Heart right ventricle (tissue), 16 donors: ENCODE results near the gene FGF2. TPM values are rescaled to one million over a fixed set of nuclear protein-coding genes. Genes with fewer than 3 reads are reported as not detected.

ENCODE experiments used
- ATAC-seq, 8 donors: fragments of 200-7000 bp; cut with Tn5 transposase; one replicate each; pipeline ENCODE4 v1.9.1; 2020; ENCODE audit warnings: mild to moderate bottlenecking in 8 of 8, moderate library complexity in 8 of 8, moderate number of reproducible peaks in 1 of 8
- DNase-seq, 2 donors: peaks; one replicate each; pipeline ENCODE4 v3.0.0-alpha.2; 2020
- H3K27ac ChIP-seq, 10 donors: fragments of 200-600 bp; sonication (generic) in 2 of 10; one replicate each; pipeline versions ENCODE4 v1.5.0 to v1.8.0; 2020 to 2022; ENCODE audit warnings: mild to moderate bottlenecking in 3 of 10
- H3K27me3 ChIP-seq, 7 donors: fragments of 200-600 bp; one replicate each; pipeline ENCODE4 v1.8.0; 2021 to 2022; ENCODE audit warnings: mild to moderate bottlenecking in 2 of 7
- H3K36me3 ChIP-seq, 9 donors: fragments of 200-600 bp; sonication (generic) in 1 of 9; one replicate each; pipeline versions ENCODE4 v1.5.0 to v1.8.0; 2020 to 2022; ENCODE audit warnings: mild to moderate bottlenecking in 2 of 9
- H3K4me1 ChIP-seq, 9 donors: fragments of 200-600 bp; sonication (generic) in 1 of 9; one replicate each; pipeline versions ENCODE4 v1.5.0 to v1.8.0; 2020 to 2022; ENCODE audit warnings: mild to moderate bottlenecking in 4 of 9
- H3K4me3 ChIP-seq, 10 donors: fragments of 200-600 bp; sonication (generic) in 2 of 10; one replicate each; pipeline versions ENCODE4 v1.5.0 to v1.8.0; 2020 to 2022; ENCODE audit warnings: mild to moderate bottlenecking in 7 of 10, moderate library complexity in 2 of 10
- H3K9me3 ChIP-seq, 11 donors: fragments of 200-600 bp in 10 of 11; sonication (generic) in 2 of 11; one replicate each; pipeline versions ENCODE4 v1.5.0 to v1.8.0; 2013 to 2022; ENCODE audit warnings: mild to moderate bottlenecking in 2 of 11, control low read depth in 1 of 11, moderate library complexity in 1 of 11
- CTCF ChIP-seq, 9 donors: fragments of 200-600 bp; sonication (generic) in 2 of 9; IDR thresholded peaks; one replicate each; pipeline versions ENCODE4 v1.5.0 to v1.8.0; 2021 to 2022; ENCODE audit warnings: antibody characterized with exemption in 9 of 9, mild to moderate bottlenecking in 5 of 9, moderate library complexity in 1 of 9
- WGBS, 2 donors: extraction: QIAGEN DNeasy Blood & Tissue Kit; methylation state at CpG; one replicate each; pipeline ENCODE4 v1.1.7; 2013; ENCODE audit warnings: inconsistent platforms in 1 of 2; 5-methylcytosine and 5-hydroxymethylcytosine counted together
- intact Hi-C, 10 donors: fragments of 100-400 bp; cut with DNase I; formaldehyde crosslinking; loops; one replicate each; pipeline versions ENCODE4 v1.11.1 to v1.14.2; 2022
- polyA plus RNA-seq, 2 donors: library from polyadenylated mRNA; stranded (reverse); fragments of 200-250 nt; gene quantifications; one replicate each; pipeline ENCODE4 v1.2.3, GENCODE V29; 2013
- total RNA-seq, 10 donors: library from RNA; stranded (reverse); fragmentation: NEBNext Ultra II Directional in 3 of 10; extraction: Animal tissue kit (Norgen Biotek cat#: 25700) in 3 of 10; gene quantifications; one replicate each; pipeline versions ENCODE4 v1.2.1 to v1.2.4, GENCODE V29; 2021 to 2023
- donor health status: Arrhythmogenic right ventricular cardiomyopathy.
- donor health status: ischemic (EF 13 %, LVEDD 7.1; RV severe dilation, severe dysfunction).
- donor health status: healthy with polysubstance abuse.
- donor health status: DM: no; HTN: yes; CAD: no.
- donor health status: DM: no; HTN: no; CAD: no.
- donor health status: ischemic (EF 25% LVEDD 6.9; RV normal size, moderate dysfunction).
- donor health status: ischemic (EF 25% LVEDD 5.7; RV mildly dilated, moderate dysfunction).
- donor health status: healthy.
- donor health status: DM: yes; HTN: yes; CAD: no.
- donor health status: Ischemic cardiomyopathy.
- donor health status: ischemic (EF 35%, LVEDD 5.7; RV mildly dilated, moderate dysfunction).
- donor health status: nonischemic (EF 11% LVEDD 7.7; RV severe dilation, severe dysfunction).
- donor health status: DM: yes; HTN: yes; CAD: no.
- donor health status: PGD.
- donor health status: ischemic (EF 29% LVEDD 5.4; RV normal size, mild dysfunction).
- donor health status: nonischemic (EF 23%, LVEDD 6.1; RV moderate dilation, normal function).

The FGF2 gene
- total and polyA plus RNA-seq, 12 donors = 2.9 to 8.6 (median 5.6) TPM

DNA sequence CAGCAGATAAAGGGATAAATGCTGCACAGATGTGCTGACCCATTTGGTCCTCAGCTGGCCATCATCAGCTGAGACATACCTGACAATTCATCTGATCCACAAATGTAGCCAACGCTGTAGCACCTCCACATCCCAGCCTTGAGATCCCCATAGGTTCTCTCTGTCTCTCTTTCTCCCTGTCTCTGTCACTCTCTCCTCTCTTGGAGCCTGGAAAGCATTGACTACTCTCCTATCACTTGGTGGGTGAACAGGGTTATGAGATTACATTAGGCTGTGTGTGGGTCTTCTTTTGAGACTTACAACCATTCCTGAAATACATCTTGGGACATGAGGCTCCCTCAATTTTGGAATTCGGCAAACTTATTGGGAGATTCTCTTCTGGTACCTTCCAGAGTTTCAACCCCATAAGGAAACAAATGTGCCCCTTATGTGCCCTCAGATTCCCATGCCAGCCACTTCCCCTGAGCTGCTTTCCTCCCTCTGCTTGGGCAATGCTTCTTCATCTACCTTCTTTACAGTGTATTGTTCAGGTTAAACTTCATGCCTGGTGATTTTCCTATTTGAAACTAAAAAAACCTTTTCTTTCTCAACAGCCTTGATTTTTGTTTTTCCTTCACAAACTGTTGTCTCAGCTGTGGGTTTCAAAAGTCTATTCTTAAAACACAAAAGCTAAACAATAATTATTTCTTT lies 29.1 kb upstream of the FGF2 start:
- Histone ChIP-seq H3K27me3 (no peaks in the 10 kb centered on the region), H3K27ac (peak overlapping the region; percentile 28 to 88 (median 64))

DNA sequence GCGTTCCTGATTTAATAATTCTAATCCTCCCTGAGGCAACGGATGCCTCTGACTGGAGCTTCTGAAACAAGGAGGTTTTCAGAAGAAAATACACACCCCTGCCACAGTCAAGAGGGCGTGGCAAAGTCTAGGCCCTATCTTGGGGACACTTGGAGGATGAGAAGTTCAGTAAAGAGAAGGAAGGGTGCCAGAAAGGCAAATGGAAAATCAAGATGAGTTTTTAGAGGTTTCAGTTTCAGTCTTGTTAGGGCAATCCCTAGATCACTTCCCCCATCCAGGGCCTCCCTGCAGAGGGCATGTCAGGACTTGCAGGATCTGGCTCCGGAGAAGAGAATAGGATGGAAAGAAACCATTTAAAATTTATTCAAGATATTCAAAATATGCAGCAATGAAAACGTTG lies 28.5 kb upstream of the FGF2 start:
- Histone ChIP-seq H3K27ac (peak overlapping the region in 9 of 10 donors; percentile 28 to 88 (median 66)), H3K4me1 (peaks cover 0 to 26% (median 21%) of the 10 kb centered on the region in 9 donors), H3K9me3 (no peaks in the 10 kb centered on the region), H3K4me3 (peak overlapping the region in 5 of 10 donors; percentile 6 to 38 (median 23)), H3K27me3 (no peaks in the 10 kb centered on the region), H3K36me3 (no peaks in the 10 kb centered on the region)
- ATAC-seq (peak; percentile 81 to 97 (median 94)), DNase-seq (peak; percentile 23 to 70)
- WGBS, 2 donors = 25 to 27% methylated on average over 5 of the region's 5 CpGs
- TF ChIP-seq CTCF (IDR thresholded peaks at IDR 0.05) = peak in 4 of 9 donors; percentile 7 to 44 (median 28)
- intact Hi-C loops = loop anchor here in 1 of 10 donors (5.0 kb wide), 1 partner anchor 36 kb away; no protein-coding TSS in a partner anchor

More for the DNA sequence above, 29.1 kb upstream of the FGF2 start:
- ATAC-seq (no peak), DNase-seq (no peak)
- Histone ChIP-seq H3K9me3 (no peaks in the 10 kb centered on the region), H3K4me1 (peaks cover 0 to 24% (median 21%) of the 10 kb centered on the region in 9 donors), H3K36me3 (no peaks in the 10 kb centered on the region), H3K4me3 (peak overlapping the region in 5 of 10 donors; percentile 6 to 38 (median 23))
- intact Hi-C loops = loop anchor here in 1 of 10 donors (5.0 kb wide), 1 partner anchor 35 kb away; no protein-coding TSS in a partner anchor
- 94 to 98% methylated on average over 2 of the region's 2 CpGs for WGBS, 2 donors
- no peak for TF ChIP-seq CTCF (IDR thresholded peaks at IDR 0.05)

- no peak for TF ChIP-seq CTCF (IDR thresholded peaks at IDR 0.05)
- Histone ChIP-seq H3K36me3 (no peaks in the 10 kb centered on the region), H3K9me3 (no peaks in the 10 kb centered on the region), H3K27me3 (no peaks in the 10 kb centered on the region), H3K27ac (peak overlapping the region in 7 of 10 donors; percentile 28 to 88 (median 71)), H3K4me3 (no peak overlapping the region), H3K4me1 (peaks cover 0 to 34% (median 21%) of the 10 kb centered on the region in 9 donors)
- DNase-seq (no peak), ATAC-seq (no peak)
- intact Hi-C loops = loop anchor here in 1 of 10 donors (5.0 kb wide), 1 partner anchor 37 kb away; no protein-coding TSS in a partner anchor
- WGBS, 2 donors = 96 to 98% methylated on average over 2 of the region's 2 CpGs
Measured at GRCh38 chr4:122798917-122799316, 27.7 kb upstream of the FGF2 start.

GRCh38 chr4:122803788-122804208 lies 22.8 kb upstream of the FGF2 start:
- WGBS, 2 donors = 55 to 72% methylated on average over 4 of the region's 4 CpGs
- ATAC-seq = peak; percentile 61 to 97 (median 86)
- DNase-seq = peak; percentile 20 to 69
- peak overlapping the region in 3 of 10 donors; percentile 3 to 52 (median 51) for H3K27ac ChIP-seq
- H3K9me3 ChIP-seq = no peaks in the 10 kb centered on the region
- intact Hi-C loops = no loop called here
- no peak for TF ChIP-seq CTCF (IDR thresholded peaks at IDR 0.05)
- no peaks in the 10 kb centered on the region for H3K36me3 ChIP-seq
- H3K4me1 ChIP-seq = peaks cover 0 to 12% (median under 1%) of the 10 kb centered on the region in 9 donors
- no peaks in the 10 kb centered on the region for H3K27me3 ChIP-seq
- no peak overlapping the region for H3K4me3 ChIP-seq
